GM12891 (cell line): ENCODE measurements around the gene DRD5.
"Not testable (repeated sequence)": the region's sequence is repeated elsewhere in the genome, so short reads cannot be mapped to it uniquely, and the experiment has no call there.

ENCODE experiments used
- PAX5 ChIP-seq: IDR thresholded peaks from 2 replicates; pipeline ENCODE4 v1.6.1; 2011; ENCODE audit warnings: low read length, moderate library complexity, mild to moderate bottlenecking; ENCODE audit not compliant: insufficient read depth, severe bottlenecking
- POLR2A ChIP-seq: IDR thresholded peaks from 2 replicates; pipeline ENCODE4 v1.6.1; 2011; ENCODE audit warnings: low read depth, low read length, control low read depth
- POLR2AphosphoS5 ChIP-seq: IDR thresholded peaks from 2 replicates; pipeline ENCODE4 v1.6.1; 2011; ENCODE audit warnings: low read depth, low read length, control low read depth
- POU2F2 ChIP-seq: IDR thresholded peaks from 2 replicates; pipeline ENCODE4 v1.6.1; 2011; ENCODE audit warnings: low read depth, mild to moderate bottlenecking, control low read depth, low read length, moderate library complexity
- TAF1 ChIP-seq: IDR thresholded peaks from 2 replicates; pipeline ENCODE4 v1.6.1; 2011; ENCODE audit warnings: low read depth, low read length, control low read depth

DNA sequence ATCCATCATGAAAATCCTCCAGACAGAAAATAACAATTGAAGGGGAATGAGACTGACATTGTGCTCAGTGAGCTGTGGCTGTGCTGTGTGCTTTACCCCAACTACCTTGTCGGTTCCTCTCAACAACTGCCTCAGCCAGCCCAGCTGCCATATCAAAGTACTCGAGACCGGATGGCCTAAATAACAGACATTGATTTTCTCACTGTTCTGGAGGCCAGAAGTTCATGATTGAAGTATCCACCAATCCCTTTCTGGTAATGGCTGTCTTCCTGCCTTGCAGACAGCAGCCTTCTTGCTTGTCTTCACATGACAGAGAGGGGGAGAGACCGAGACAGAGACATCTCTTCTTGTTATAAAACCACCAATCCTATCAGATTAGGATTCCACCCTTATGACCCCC is 37.6 kb upstream of the DRD5 start:
- TF ChIP-seq PAX5, POLR2A, POLR2AphosphoS5, TAF1, POU2F2: not testable (repeated sequence)
